OCI-LY3 (cell line): ENCODE results near the gene COL20A1.

Experiments
- EZH2phosphoT487 ChIP-seq: fragments of 200-600 bp; shearing (Covaris generic); IDR thresholded peaks from 2 replicates; pipeline ENCODE4 v1.6.1; 2018; ENCODE audit warnings: antibody characterized with exemption, mixed run types, low read depth
- TF ChIP-seq, protein P1 (sequence below): fragments of 200-600, 300-600 bp; sonication (generic); IDR thresholded peaks from 2 replicates; pipeline ENCODE4 v1.5.1; 2014; ENCODE audit warnings: antibody characterized with exemption, low read length, low read depth

DNA sequence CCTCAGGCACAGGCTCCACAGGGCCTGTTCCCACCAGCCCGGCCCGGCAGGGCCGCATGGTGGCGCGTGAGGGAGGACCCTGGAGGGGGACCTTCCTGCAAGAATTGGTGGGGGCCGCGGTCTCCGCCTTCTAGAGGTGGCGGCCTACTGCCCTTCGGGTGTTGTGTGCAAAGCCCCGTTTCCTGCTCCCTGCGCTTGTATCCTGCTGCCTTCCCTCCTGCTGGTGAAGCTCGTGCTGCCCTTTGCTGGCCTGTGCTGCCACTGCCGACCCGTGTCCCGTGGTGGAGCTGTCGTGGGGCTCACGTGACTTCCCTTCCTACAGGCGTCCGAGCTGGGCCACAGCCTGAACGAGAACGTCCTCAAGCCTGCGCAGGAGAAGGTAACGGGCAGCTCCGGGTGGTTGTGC is 8.4 kb upstream of the COL20A1 start:
- TF ChIP-seq, protein P1, sequence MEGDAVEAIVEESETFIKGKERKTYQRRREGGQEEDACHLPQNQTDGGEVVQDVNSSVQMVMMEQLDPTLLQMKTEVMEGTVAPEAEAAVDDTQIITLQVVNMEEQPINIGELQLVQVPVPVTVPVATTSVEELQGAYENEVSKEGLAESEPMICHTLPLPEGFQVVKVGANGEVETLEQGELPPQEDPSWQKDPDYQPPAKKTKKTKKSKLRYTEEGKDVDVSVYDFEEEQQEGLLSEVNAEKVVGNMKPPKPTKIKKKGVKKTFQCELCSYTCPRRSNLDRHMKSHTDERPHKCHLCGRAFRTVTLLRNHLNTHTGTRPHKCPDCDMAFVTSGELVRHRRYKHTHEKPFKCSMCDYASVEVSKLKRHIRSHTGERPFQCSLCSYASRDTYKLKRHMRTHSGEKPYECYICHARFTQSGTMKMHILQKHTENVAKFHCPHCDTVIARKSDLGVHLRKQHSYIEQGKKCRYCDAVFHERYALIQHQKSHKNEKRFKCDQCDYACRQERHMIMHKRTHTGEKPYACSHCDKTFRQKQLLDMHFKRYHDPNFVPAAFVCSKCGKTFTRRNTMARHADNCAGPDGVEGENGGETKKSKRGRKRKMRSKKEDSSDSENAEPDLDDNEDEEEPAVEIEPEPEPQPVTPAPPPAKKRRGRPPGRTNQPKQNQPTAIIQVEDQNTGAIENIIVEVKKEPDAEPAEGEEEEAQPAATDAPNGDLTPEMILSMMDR: no peak
- no peak for TF ChIP-seq EZH2phosphoT487
